Right lobe of liver (tissue), 6 donors: ENCODE data around the gene SNX10. TPM values are rescaled to one million over a fixed set of nuclear protein-coding genes. Genes with fewer than 3 reads are reported as not detected.

ENCODE experiments used
- ATAC-seq, 4 donors: fragments of 200-7000 bp; cut with Tn5 transposase; one replicate each; pipeline ENCODE4 v1.9.1; 2020; ENCODE audit warnings: mild to moderate bottlenecking in 4 of 4, moderate library complexity in 4 of 4
- DNase-seq, 3 donors: peaks; one replicate each; pipeline ENCODE4 v3.0.0-alpha.2; 2020
- H3K27ac ChIP-seq, 3 donors: fragments of 200-600 bp; one replicate each; pipeline ENCODE4 v1.8.0; 2022
- H3K27me3 ChIP-seq, 2 donors: fragments of 200-600 bp; one replicate each; pipeline ENCODE4 v1.8.0; 2022
- H3K36me3 ChIP-seq, 4 donors: fragments of 200-600 bp; sonication (generic) in 1 of 4; one replicate each; pipeline versions ENCODE4 v1.5.1 to v1.8.0; 2017 to 2022; ENCODE audit warnings: control low read depth in 1 of 4
- H3K4me1 ChIP-seq, 4 donors: fragments of 200-600 bp; sonication (generic) in 1 of 4; one replicate each; pipeline versions ENCODE4 v1.5.1 to v1.8.0; 2017 to 2022; ENCODE audit warnings: control low read depth in 1 of 4
- H3K4me3 ChIP-seq, 3 donors: fragments of 200-600 bp; one replicate each; pipeline ENCODE4 v1.8.0; 2022
- H3K9me3 ChIP-seq, 4 donors: fragments of 200-600 bp; sonication (generic) in 1 of 4; one replicate each; pipeline versions ENCODE4 v1.5.1 to v1.8.0; 2017 to 2022; ENCODE audit warnings: control low read depth in 1 of 4
- CTCF ChIP-seq, 4 donors: fragments of 200-600 bp in 3 of 4; fragments of 450-650 bp in 1 of 4; IDR thresholded peaks; one replicate each; pipeline versions ENCODE4 v1.5.1 to v1.8.0; 2016 to 2022; ENCODE audit warnings: antibody characterized with exemption in 4 of 4, mild to moderate bottlenecking in 2 of 4
- POLR2A ChIP-seq: fragments of 450-650 bp; IDR thresholded peaks from one replicate; pipeline ENCODE4 v1.6.1; 2017; ENCODE audit warnings: antibody characterized with exemption, mild to moderate bottlenecking
- WGBS: methylation state at CpG from one replicate; pipeline ENCODE4 v1.1.6; 2018; ENCODE audit warnings: low coverage, low lambda C conversion rate; ENCODE audit not compliant: insufficient coverage; ENCODE audit errors: missing lambda C conversion rate; 5-methylcytosine and 5-hydroxymethylcytosine counted together
- intact Hi-C, 2 donors: fragments of 100-400 bp; cut with DNase I; formaldehyde crosslinking; loops; one replicate each; pipeline versions ENCODE4 v1.11.2 to v1.14.1; 2022
- total RNA-seq, 6 experiments: library from RNA; depleted of rRNA in 2 of 6; stranded (reverse); fragments of >200 nt in 2 of 6; fragmentation: NEBNext Ultra II Directional in 3 of 6; extraction: Animal tissue kit (Norgen Biotek cat#: 25700) in 3 of 6; gene quantifications; one replicate each; pipeline versions ENCODE4 v1.1.0 to v1.2.4, GENCODE V29; 2016 to 2023
- donor health status: DM: no; HTN: yes; CAD: no.
- donor health status: DM: no; HTN: no; CAD: no.
- donor health status: DM: no; HTN: no; CAD: no.
- donor health status: DM: no; HTN: yes; CAD: no.
- donor health status: DM: no; HTN: yes; CAD: no.

Gene SNX10
- total RNA-seq, 6 experiments from 2014 or later: 10.1 to 59.0 (median 37.7) TPM

- no peak for ATAC-seq
- 66% methylated on average over 6 of the region's 7 CpGs for WGBS
- H3K36me3 ChIP-seq: peaks cover 0 to 2% (median 0%) of the 10 kb centered on the region in 4 donors
- H3K4me1 ChIP-seq: peaks cover 0 to 9% (median 2%) of the 10 kb centered on the region in 4 donors
- no peaks in the 10 kb centered on the region for H3K27me3 ChIP-seq
- no peaks in the 10 kb centered on the region for H3K9me3 ChIP-seq
- DNase-seq: no peak
- intact Hi-C loops: loop anchor here in 1 of 2 donors (10.0 kb wide), 1 partner anchor 46 kb away; no protein-coding TSS in a partner anchor
- TF ChIP-seq CTCF (IDR thresholded peaks at IDR 0.05) (no peak), POLR2A (no peak)
- no peak overlapping the region for H3K27ac ChIP-seq
- H3K4me3 ChIP-seq: no peak overlapping the region
Measured at GRCh38 chr7:26298472-26299058, 6.9 kb downstream of the SNX10 start.

GRCh38 chr7:26305090-26305868 is 13.6 kb downstream of the SNX10 start:
- Histone ChIP-seq H3K9me3 (no peaks in the 10 kb centered on the region), H3K36me3 (peaks cover 0 to 2% (median 0%) of the 10 kb centered on the region in 4 donors), H3K27me3 (no peaks in the 10 kb centered on the region), H3K4me3 (peak overlapping the region in 1 of 3 donors; percentile 9), H3K27ac (peak overlapping the region; percentile 72 to 87 (median 74)), H3K4me1 (peaks cover 0 to 11% (median 6%) of the 10 kb centered on the region in 4 donors)
- WGBS: 17% methylated on average over 9 of the region's 9 CpGs
- DNase-seq (peak in 2 of 3 donors; percentile 53 to 76), ATAC-seq (peak; percentile 66 to 86 (median 76))
- TF ChIP-seq POLR2A (peak; percentile 79), CTCF (IDR thresholded peaks at IDR 0.05) (no peak)
- intact Hi-C loops: no loop called here

GRCh38 chr7:26305869-26306665 is 14.4 kb downstream of the SNX10 start:
- WGBS: 38% methylated on average over 16 of the region's 16 CpGs
- DNase-seq (peak; percentile 71 to 80 (median 76)), ATAC-seq (peak; percentile 59 to 77 (median 71))
- Histone ChIP-seq H3K9me3 (no peaks in the 10 kb centered on the region), H3K36me3 (peaks cover 0 to 2% (median 0%) of the 10 kb centered on the region in 4 donors), H3K27me3 (no peaks in the 10 kb centered on the region), H3K4me3 (peak overlapping the region in 1 of 3 donors; percentile 9), H3K27ac (peak overlapping the region; percentile 72 to 87 (median 74)), H3K4me1 (peaks cover 0 to 11% (median 6%) of the 10 kb centered on the region in 4 donors)
- intact Hi-C loops: no loop called here
- TF ChIP-seq CTCF (IDR thresholded peaks at IDR 0.05): no peak
- no peak for TF ChIP-seq POLR2A

GRCh38 chr7:26306790-26307189 is 15.1 kb downstream of the SNX10 start:
- intact Hi-C loops: no loop called here

More at GRCh38 chr7:26306790-26307189, 15.1 kb downstream of the SNX10 start:
- no peak for ATAC-seq
- Histone ChIP-seq H3K27me3 (no peaks in the 10 kb centered on the region), H3K27ac (peak overlapping the region in 2 of 3 donors; percentile 74 to 87), H3K36me3 (peaks cover 0 to 2% (median 0%) of the 10 kb centered on the region in 4 donors), H3K9me3 (no peaks in the 10 kb centered on the region), H3K4me3 (no peak overlapping the region), H3K4me1 (peaks cover 0 to 11% (median 6%) of the 10 kb centered on the region in 4 donors)
- TF ChIP-seq CTCF (IDR thresholded peaks at IDR 0.05) (no peak), POLR2A (no peak)
- DNase-seq: no peak
- 64% methylated on average over 3 of the region's 3 CpGs for WGBS
